ENCODE results near the gene RAB7B. TPM values are rescaled to one million over a fixed set of nuclear protein-coding genes. Genes with fewer than 3 reads are reported as not detected.
A peak's percentile ranks its signal among the peaks of the same experiment; 100 is the strongest.
"Not testable (repeated sequence)": the region's sequence is repeated elsewhere in the genome, so short reads cannot be mapped to it uniquely, and the experiment has no call there.

Gene RAB7B
- 0.19 and 0.55 TPM in 2 replicates for total RNA-seq (2014; rRNA removed; shearing (Covaris generic))

GRCh38 chr1:206002871-206003801 lies at the start of gene RAB7B:
Gene RAB7B, minus strand, starts transcription at chr1:206003395. Its CDS starts 9,260 bp downstream, at chr1:205994135.
- no peaks in the 10 kb centered on the region for H3K9me3 ChIP-seq (replicated peaks)
- H3K36me3 ChIP-seq = no peaks in the 10 kb centered on the region
- no peaks in the 10 kb centered on the region for H3K27me3 ChIP-seq (replicated peaks)
- peak; percentile 34 to 37 for DNase-seq (ENCODE audit: low read depth in 1 of 2, low spot score in 2 of 2)
- no peak within 1 kb of the TSS for H3K4me3 ChIP-seq
- no peak within 1 kb of the TSS for H3K27ac ChIP-seq
- H3K4me1 ChIP-seq (replicated peaks) = peaks cover 28% of the 10 kb centered on the region

- H3K27ac ChIP-seq; H3K9me3 ChIP-seq (replicated peaks); H3K27me3 ChIP-seq (replicated peaks); H3K4me1 ChIP-seq (replicated peaks); H3K4me3 ChIP-seq; H3K36me3 ChIP-seq; DNase-seq (ENCODE audit: low read depth in 1 of 2, low spot score in 2 of 2): not testable (repeated sequence)
These were observed 49.2 kb upstream of the RAB7B start for GRCh38 chr1:206052231-206052865.

- Histone ChIP-seq H3K27ac (no peak overlapping the region), H3K9me3 (replicated peaks) (no peaks in the 10 kb centered on the region), H3K36me3 (no peaks in the 10 kb centered on the region), H3K27me3 (replicated peaks) (peaks cover 5% of the 10 kb centered on the region; the same call in 1 of the 2 replicates), H3K4me1 (replicated peaks) (no peaks in the 10 kb centered on the region), H3K4me3 (no peak overlapping the region)
- DNase-seq (ENCODE audit: low read depth in 1 of 2, low spot score in 2 of 2) = no peak
These were observed 47.5 kb upstream of the RAB7B start for GRCh38 chr1:206050655-206051235.

GRCh38 chr1:206049919-206050600 lies 46.9 kb upstream of the RAB7B start:
- no peak for DNase-seq (ENCODE audit: low read depth in 1 of 2, low spot score in 2 of 2)
- peaks cover 6% of the 10 kb centered on the region; the same call in 1 of the 2 replicates for H3K27me3 ChIP-seq (replicated peaks)
- no peaks in the 10 kb centered on the region for H3K4me1 ChIP-seq (replicated peaks)
- no peaks in the 10 kb centered on the region for H3K36me3 ChIP-seq
- no peak overlapping the region for H3K27ac ChIP-seq
- no peak overlapping the region for H3K4me3 ChIP-seq
- H3K9me3 ChIP-seq (replicated peaks) = no peaks in the 10 kb centered on the region

GRCh38 chr1:206049293-206049692 lies 46.1 kb upstream of the RAB7B start:
- peaks cover 9% of the 10 kb centered on the region for H3K27me3 ChIP-seq (replicated peaks)
- H3K4me1 ChIP-seq (replicated peaks) = no peaks in the 10 kb centered on the region
- no peaks in the 10 kb centered on the region for H3K36me3 ChIP-seq
- no peak overlapping the region for H3K4me3 ChIP-seq
- H3K9me3 ChIP-seq (replicated peaks) = no peaks in the 10 kb centered on the region
- no peak for DNase-seq (ENCODE audit: low read depth in 1 of 2, low spot score in 2 of 2)
- no peak overlapping the region for H3K27ac ChIP-seq

GRCh38 chr1:206048582-206048981 lies 45.4 kb upstream of the RAB7B start:
- no peaks in the 10 kb centered on the region for H3K36me3 ChIP-seq
- H3K9me3 ChIP-seq (replicated peaks) = no peaks in the 10 kb centered on the region
- no peak overlapping the region for H3K27ac ChIP-seq
- DNase-seq (ENCODE audit: low read depth in 1 of 2, low spot score in 2 of 2) = no peak
- H3K27me3 ChIP-seq (replicated peaks) = peaks cover 10% of the 10 kb centered on the region
- H3K4me1 ChIP-seq (replicated peaks) = no peaks in the 10 kb centered on the region
- H3K4me3 ChIP-seq = no peak overlapping the region

- DNase-seq (ENCODE audit: low read depth in 1 of 2, low spot score in 2 of 2) = no peak
- no peaks in the 10 kb centered on the region for H3K36me3 ChIP-seq
- no peak overlapping the region for H3K27ac ChIP-seq
- H3K9me3 ChIP-seq (replicated peaks) = no peaks in the 10 kb centered on the region
- no peaks in the 10 kb centered on the region for H3K4me1 ChIP-seq (replicated peaks)
- no peak overlapping the region for H3K4me3 ChIP-seq
- peaks cover 15% of the 10 kb centered on the region for H3K27me3 ChIP-seq (replicated peaks)
These were observed 44.1 kb upstream of the RAB7B start for GRCh38 chr1:206047271-206047670.

- no peak for DNase-seq (ENCODE audit: low read depth in 1 of 2, low spot score in 2 of 2)
- H3K4me1 ChIP-seq (replicated peaks) = no peaks in the 10 kb centered on the region
- H3K36me3 ChIP-seq = no peaks in the 10 kb centered on the region
- no peaks in the 10 kb centered on the region for H3K9me3 ChIP-seq (replicated peaks)
- H3K4me3 ChIP-seq = no peak overlapping the region
- no peak overlapping the region for H3K27ac ChIP-seq
- H3K27me3 ChIP-seq (replicated peaks) = peaks cover 18% of the 10 kb centered on the region
These were observed 38.4 kb upstream of the RAB7B start for GRCh38 chr1:206041640-206042039.

- no peaks in the 10 kb centered on the region for H3K9me3 ChIP-seq (replicated peaks)
- no peaks in the 10 kb centered on the region for H3K36me3 ChIP-seq
- H3K27me3 ChIP-seq (replicated peaks) = peaks cover 22% of the 10 kb centered on the region
- H3K4me3 ChIP-seq = no peak overlapping the region
- H3K4me1 ChIP-seq (replicated peaks) = no peaks in the 10 kb centered on the region
- DNase-seq (ENCODE audit: low read depth in 1 of 2, low spot score in 2 of 2) = no peak
- no peak overlapping the region for H3K27ac ChIP-seq
These were observed 37.1 kb upstream of the RAB7B start for GRCh38 chr1:206040328-206040727.

GRCh38 chr1:206039046-206039973 lies 36.1 kb upstream of the RAB7B start:
- no peak overlapping the region for H3K27ac ChIP-seq
- H3K9me3 ChIP-seq (replicated peaks) = no peaks in the 10 kb centered on the region
- no peak for DNase-seq (ENCODE audit: low read depth in 1 of 2, low spot score in 2 of 2)
- no peak overlapping the region for H3K4me3 ChIP-seq
- H3K36me3 ChIP-seq = no peaks in the 10 kb centered on the region
- peaks cover 26% of the 10 kb centered on the region for H3K27me3 ChIP-seq (replicated peaks)
- H3K4me1 ChIP-seq (replicated peaks) = no peaks in the 10 kb centered on the region

- Histone ChIP-seq H3K27ac (no peak overlapping the region), H3K36me3 (no peaks in the 10 kb centered on the region), H3K4me3 (no peak overlapping the region), H3K27me3 (replicated peaks) (peaks cover 22% of the 10 kb centered on the region), H3K4me1 (replicated peaks) (peaks cover 7% of the 10 kb centered on the region), H3K9me3 (replicated peaks) (peaks cover 5% of the 10 kb centered on the region; the same call in 1 of the 2 replicates)
- DNase-seq (ENCODE audit: low read depth in 1 of 2, low spot score in 2 of 2) = no peak
These were observed 34.4 kb upstream of the RAB7B start for GRCh38 chr1:206037581-206037980.

- Histone ChIP-seq H3K27ac (no peak overlapping the region), H3K4me1 (replicated peaks) (peaks cover 13% of the 10 kb centered on the region), H3K9me3 (replicated peaks) (peaks cover 5% of the 10 kb centered on the region; the same call in 1 of the 2 replicates), H3K36me3 (no peaks in the 10 kb centered on the region), H3K27me3 (replicated peaks) (peaks cover 22% of the 10 kb centered on the region), H3K4me3 (no peak overlapping the region)
- no peak for DNase-seq (ENCODE audit: low read depth in 1 of 2, low spot score in 2 of 2)
These were observed 33.7 kb upstream of the RAB7B start for GRCh38 chr1:206036663-206037455.
